Adrenal gland (tissue), 5 donors: ENCODE measurements around the gene LDLR.

ENCODE experiments used
- CTCF ChIP-seq, 6 experiments: fragments of 450-650 bp in 4 of 6; fragments of 200-600 bp in 2 of 6; sonication (generic) in 1 of 6; IDR thresholded peaks; 1 replicate in 5 of 6; 2 replicates in 1 of 6; pipeline versions ENCODE4 v1.5.1 to v1.8.0; 2016 to 2021; ENCODE audit warnings: antibody characterized with exemption in 6 of 6, mild to moderate bottlenecking in 2 of 6, moderate library complexity in 1 of 6
- POLR2A ChIP-seq, 2 donors: fragments of 450-650 bp; IDR thresholded peaks; one replicate each; pipeline ENCODE4 v1.6.1; 2017; ENCODE audit warnings: antibody characterized with exemption in 2 of 2, mild to moderate bottlenecking in 2 of 2, moderate library complexity in 1 of 2
- donor health status: DM: no; HTN: no; CAD: no.

DNA sequence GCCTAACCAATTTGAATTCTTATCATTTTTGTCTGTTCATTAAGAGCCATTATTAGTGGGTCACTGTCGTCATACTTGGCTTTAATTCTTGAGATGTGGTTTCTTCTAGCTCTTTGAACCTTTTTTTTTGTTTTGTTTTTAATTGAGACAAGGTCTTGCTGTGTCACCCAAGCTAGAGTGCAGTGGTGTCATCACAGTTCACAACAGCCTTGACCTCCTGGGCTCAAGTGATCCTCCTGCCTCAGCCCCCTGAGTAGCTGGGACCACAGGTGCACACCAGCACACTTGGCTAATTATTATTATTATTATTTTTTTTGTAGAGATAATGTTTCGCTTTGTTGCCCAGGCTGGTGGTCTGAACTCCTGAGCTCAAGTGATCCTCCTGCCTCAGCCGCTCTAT, 25.8 kb upstream of the LDLR start:
- TF ChIP-seq CTCF (IDR thresholded peaks at IDR 0.05) (no peak), POLR2A (IDR thresholded peaks at IDR 0.05) (no peak)
